ENCODE measurements around the gene ATG16L2.
A peak's percentile ranks its signal among the peaks of the same experiment; 100 is the strongest.
"Not testable (repeated sequence)": the region's sequence is repeated elsewhere in the genome, so short reads cannot be mapped to it uniquely, and the experiment has no call there.

The ATG16L2 gene

DNA sequence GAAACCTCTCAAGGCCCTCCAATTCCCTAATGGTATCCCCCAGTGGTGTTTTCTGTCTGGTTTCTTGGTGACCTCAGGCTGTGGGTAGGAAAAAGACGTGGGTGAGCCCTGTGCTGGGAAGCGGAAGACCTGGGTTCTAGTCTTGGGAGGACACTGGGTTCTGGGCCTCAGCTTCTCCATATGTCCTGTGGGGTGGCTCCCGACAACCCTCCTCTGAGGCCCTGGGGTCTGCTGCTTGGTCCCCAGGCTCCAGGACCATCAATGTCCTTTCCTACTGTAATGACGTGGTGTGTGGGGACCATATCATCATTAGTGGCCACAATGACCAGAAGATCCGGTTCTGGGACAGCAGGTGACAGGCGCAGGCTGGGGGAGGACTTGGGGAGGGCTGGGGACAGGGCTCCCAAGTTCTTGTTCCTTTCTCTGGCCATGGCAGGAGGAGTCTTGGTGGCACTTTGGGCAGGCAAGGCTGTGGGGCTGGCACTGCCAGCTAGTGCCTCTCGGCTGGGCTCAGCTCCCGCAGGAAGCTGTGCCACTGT lies 12.8 kb downstream of the ATG16L2 start:
- DNase-seq = no peak

- not testable (repeated sequence) for DNase-seq
These were observed 13.4 kb downstream of the ATG16L2 start for GRCh38 chr11:72827656-72828055.

DNA sequence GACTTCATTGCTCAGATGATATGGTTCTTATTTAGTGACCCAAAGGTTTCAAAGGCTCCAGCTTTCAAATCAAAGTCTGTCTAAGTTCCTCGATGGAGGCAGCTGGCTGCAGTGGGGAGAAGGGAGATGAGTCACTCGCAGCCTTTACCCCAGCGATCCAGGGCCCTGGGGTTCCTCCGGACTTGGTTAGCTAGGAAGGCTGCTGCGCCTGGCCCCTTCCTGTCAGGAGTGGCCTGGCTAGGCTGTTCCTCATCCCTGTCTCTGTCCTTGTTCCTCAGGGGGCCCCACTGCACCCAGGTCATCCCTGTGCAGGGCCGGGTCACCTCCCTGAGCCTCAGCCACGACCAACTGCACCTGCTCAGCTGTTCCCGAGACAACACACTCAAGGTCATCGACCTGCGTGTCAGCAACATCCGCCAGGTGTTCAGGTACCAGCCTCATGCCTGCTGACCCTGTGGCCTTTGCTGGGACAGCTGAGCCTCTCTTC lies 13.9 kb downstream of the ATG16L2 start:
- DNase-seq = no peak

DNA sequence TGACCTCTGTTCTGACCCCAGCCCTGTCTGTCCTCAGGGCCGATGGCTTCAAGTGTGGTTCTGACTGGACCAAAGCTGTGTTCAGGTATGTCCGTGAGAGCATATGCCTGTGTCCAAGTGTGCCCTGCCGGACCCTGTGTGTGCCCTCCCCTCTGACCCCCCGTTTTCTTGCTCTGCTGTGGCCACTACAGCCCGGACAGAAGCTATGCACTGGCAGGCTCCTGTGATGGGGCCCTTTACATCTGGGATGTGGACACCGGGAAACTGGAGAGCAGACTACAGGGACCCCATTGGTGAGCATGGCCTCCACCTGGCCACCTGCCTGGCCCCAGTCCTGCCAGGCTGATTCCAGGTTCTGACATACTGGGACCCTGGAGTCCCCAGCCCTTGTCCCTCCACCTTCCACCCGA lies 14.5 kb downstream of the ATG16L2 start:
- no peak for DNase-seq

DNA sequence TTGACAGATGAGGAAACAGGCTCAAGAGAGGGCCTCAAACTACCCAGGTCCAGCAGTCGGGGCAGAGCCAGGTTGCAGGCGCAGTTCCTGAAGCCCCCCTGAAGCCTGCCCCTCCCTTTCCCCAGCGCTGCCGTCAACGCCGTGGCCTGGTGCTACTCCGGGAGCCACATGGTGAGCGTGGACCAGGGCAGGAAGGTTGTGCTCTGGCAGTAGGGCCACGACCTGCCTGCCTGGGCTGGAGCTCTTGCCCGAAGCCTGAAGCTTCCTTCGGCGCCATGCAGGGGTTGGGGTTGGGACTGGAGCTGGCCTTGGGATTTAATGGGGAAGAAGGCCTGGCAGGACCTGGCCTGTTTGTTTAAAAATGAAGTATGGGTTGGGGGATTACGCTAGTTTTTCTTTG lies 15.0 kb downstream of the ATG16L2 start:
- DNase-seq = no peak

DNA sequence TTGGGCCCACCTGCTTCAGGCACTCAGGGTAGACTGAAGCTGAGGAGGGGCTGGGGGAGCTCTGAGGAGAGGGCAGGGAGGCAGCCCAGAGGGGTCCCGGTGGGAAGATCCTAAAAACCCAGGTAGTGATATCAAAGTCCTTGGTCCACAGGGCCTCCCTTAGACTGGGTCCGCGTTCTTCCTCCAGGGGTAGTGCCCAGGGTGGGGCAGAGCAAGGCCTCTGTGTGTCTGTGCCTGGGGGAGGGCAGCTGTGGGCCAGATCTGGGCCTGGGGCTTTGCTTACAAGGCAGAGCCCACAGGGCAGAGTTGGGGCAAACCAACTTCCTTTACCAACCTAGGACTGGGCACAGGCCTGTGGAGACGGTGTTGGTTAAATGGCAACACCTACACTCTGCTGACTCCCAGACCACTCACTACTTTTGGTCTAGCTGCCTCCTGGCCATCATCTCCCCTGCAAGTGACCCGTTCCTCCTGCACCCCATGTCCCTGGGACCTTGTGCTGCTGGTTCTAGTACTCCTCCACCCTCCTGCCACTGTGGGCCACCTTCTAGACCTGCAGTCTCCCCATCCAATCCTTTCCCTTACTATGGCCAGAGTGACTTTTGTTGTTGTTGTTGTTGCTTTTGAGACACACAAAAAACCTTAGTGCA lies 15.8 kb downstream of the ATG16L2 start:
- no peak for DNase-seq

GRCh38 chr11:72831521-72832300 lies 17.5 kb downstream of the ATG16L2 start:
- DNase-seq = peak; percentile 62

DNA sequence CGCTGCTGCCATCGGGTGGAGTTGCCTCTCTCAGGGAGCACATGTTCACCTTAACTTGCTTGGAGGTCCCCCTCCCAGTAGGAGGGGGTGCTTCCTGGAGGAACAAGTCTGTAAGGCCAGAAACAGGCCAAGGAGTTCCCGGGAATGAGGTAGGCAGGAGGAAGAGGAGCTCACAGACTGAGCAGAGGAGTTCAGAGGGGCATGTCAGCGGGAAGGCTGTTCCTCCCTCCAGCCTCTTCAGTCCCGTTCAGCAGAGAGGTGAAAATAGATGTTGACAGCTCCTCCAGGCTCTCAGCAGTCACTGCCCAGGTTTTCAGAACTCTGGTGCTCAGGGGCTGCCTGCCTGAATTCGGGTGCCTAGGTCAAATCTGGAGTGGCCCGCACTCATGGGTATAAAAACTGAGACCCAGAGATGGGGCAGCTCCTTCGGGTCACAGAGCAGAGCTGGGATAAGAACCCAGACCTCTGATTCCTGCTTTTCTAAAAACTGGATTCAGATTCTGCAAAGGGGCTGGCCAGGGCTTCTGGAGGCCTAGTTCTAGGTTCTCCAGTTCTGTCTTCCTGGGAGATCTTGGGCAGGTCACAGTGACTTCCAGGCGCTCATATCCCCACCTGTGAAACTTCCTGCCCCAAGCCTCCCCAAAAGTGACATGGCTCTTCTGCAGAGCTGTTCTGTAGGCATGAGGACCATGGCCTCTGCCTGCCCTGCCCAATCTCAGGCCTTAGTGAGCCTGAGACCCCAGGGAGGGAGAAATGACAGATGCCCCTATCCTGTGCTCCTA lies 18.3 kb downstream of the ATG16L2 start:
- DNase-seq = no peak

DNA sequence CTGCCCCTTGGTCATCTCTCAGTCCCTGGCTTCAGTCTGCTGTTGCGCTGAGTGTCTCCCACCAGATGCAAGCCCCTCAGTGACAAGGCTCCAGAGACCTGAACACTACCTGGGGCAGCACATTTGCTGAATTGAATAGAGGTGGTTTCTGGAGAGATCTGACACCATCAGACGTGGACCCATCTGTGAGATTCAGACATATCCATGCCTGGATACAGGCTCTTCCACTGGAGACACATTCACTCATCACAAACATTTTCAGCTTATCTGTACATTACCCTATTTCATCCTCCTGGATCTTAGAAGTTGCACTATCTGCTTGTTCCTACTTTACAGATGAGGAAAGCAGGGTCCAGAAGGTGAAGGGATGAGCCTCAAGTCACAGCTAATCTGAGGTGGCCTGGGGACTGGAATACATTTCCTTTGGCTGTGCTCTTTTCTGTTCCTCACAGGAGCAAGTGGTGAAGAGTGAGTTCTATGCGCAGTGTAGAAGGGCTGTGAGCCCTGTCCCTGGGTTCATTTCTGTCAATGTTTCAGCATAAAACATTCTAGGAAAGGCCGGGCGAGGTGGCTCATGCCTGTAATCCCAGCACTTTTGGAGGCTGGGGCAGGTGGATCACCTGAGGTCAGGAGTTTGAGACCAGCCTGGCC lies 19.0 kb downstream of the ATG16L2 start:
- no peak for DNase-seq

GRCh38 chr11:72833811-72834493 lies 19.7 kb downstream of the ATG16L2 start:
- DNase-seq = no peak

GRCh38 chr11:72834905-72835304 lies 20.7 kb downstream of the ATG16L2 start:
- no peak for DNase-seq

GRCh38 chr11:72836111-72836510 lies 21.9 kb downstream of the ATG16L2 start:
- no peak for DNase-seq

DNA sequence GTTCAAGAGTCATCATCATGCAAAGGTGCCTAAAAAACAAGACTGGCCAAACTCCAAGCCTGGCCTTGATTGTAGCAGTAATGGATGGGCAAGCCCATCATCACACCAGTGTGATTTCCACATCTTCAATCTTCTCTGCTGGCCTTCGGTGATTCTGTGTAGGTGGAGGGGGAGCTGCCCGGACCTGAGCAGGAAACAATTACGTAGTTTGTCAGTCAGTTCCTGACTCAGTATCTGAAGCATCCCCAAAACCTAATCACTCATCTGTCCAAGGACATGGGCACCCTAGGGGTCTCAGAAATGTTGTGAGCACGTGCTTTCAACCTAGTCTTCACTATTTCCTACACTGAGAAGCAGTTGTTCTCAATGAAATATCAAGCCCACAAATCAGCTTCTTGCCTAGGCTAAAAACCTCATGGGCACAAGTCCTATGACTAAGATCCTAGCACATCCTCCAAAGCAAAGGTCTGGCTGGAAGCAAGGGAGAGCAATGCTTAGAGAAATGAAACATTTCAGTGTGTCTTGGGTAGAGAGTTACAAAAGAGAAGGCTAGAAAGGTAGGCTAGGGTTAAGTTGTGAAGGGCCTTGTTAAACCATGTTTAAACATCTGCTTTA lies 24.6 kb downstream of the ATG16L2 start:
- DNase-seq = no peak

DNA sequence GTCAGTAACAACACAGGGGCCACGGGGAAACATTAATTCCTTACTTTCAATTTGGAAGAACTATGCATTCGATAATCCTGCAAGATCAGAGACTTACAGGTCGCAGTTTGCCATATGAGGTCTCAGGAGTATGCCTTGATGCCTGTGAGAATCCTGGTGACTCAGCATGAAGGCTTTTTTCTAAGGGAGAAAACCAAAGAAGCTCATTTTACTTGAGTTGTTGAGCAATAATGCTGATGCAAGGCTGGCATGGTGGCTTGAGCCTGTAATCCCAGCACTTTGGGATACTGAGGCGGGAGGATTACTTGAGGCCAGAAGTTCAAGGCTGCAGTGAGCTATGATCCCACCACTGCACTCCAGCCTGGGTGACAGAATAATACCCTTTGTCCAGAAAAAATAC lies 26.6 kb downstream of the ATG16L2 start:
- DNase-seq = no peak

DNA sequence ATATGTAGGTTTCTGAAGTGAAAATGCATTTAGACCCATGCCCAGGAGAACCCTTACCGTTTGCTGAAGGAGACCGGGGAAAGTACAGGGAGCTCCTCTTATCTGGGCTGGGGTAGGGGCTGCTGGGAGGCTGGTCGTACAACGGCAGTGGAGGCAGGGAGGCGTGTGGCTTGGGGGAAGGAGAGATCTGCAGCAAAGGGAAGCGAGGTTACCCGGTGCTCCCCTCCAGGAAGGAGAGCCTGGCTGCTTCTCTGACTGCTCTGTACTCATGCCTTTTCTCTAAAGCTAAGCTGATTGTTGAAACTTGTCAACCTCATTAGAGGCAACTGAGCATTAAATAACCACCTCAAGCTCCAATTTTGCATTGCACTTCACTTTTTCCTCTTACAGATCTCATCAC lies 27.2 kb downstream of the ATG16L2 start:
- DNase-seq = no peak

DNA sequence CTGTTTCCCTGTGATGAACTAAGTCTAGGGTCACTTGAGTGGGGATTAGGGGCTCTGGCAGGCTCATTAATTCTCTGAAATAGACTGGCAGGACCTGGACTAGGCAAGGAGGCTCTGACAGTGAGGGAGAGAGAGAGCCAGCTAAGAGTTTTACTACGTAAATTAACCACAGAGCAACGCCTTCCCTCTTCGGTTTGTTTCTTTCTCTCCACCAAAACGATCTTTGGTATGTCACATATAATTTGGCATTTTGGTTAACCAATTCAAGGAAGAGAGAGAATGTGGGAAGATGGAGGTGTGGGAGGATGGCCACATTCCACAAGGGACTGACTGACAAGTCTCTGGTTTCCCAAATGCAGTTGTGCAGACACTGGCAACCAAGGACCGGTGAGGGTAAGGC lies 27.9 kb downstream of the ATG16L2 start:
- no peak for DNase-seq

GRCh38 chr11:72842653-72843330 lies 28.6 kb downstream of the ATG16L2 start:
- DNase-seq = no peak

GRCh38 chr11:72844356-72844755 lies 30.1 kb downstream of the ATG16L2 start:
- DNase-seq = no peak

- peak; percentile 25 for DNase-seq
These were observed 34.7 kb downstream of the ATG16L2 start for GRCh38 chr11:72848846-72849466.

DNA sequence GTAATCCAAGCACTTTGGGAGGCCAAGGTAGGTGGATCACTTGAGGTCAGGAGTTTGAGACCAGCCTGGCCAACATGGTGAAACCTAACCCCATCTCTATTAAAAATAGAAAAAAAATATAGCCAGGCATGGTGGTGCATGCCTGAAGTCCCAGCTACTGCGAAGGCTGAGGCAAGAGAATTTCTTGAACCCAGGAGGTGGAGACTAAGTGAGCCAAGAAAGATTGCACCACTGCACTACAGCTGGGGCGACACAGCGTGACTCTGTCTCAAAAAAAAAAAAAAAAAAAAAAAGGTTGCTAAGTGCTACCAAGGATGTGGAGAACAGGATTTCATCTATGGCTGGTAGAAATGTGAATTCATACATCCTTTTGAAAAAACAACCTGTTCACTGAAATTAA lies 36.6 kb downstream of the ATG16L2 start:
- DNase-seq = no peak

- DNase-seq = no peak
These were observed 37.5 kb downstream of the ATG16L2 start for GRCh38 chr11:72851726-72852125.
